Common myeloid progenitor, CD34-positive (primary cell): ENCODE data around the gene C1QL1.

Source experiments
- CTCF ChIA-PET: fragments of 350-600 bp; sonication (Branson Sonifier 250); formaldehyde crosslinking; loops from one replicate; lab custom pipeline; 2021; ENCODE audit warnings: antibody characterized with exemption; lab: Charles Lee
- POLR2A ChIA-PET: fragments of 350-600 bp; sonication (Branson Sonifier 250); formaldehyde crosslinking; loops from one replicate; lab custom pipeline; 2021; ENCODE audit warnings: antibody characterized with exemption; lab: Charles Lee
- DNase-seq, 3 donors: peaks; one replicate each; pipeline versions ENCODE4 v3.0.0 to v3.0.0-alpha.2; 2013
- H3K27ac ChIP-seq, 2 experiments: 1 replicate in 1 of 2; 2 replicates in 1 of 2; pipeline ENCODE4 v1.7.0; 2013; ENCODE audit warnings: inconsistent platforms in 2 of 2, low read length in 2 of 2, mild to moderate bottlenecking in 2 of 2, low read depth in 1 of 2, moderate library complexity in 1 of 2; ENCODE audit not compliant: severe bottlenecking in 2 of 2, insufficient read depth in 1 of 2, poor library complexity in 1 of 2
- H3K27me3 ChIP-seq, 5 experiments: replicated peaks in 2 of 5; 1 replicate in 3 of 5; 2 replicates in 2 of 5; pipeline versions ENCODE4 v1.6.1 to v1.7.0; 2013; ENCODE audit warnings: low read length in 4 of 5, mild to moderate bottlenecking in 2 of 5, moderate library complexity in 2 of 5, inconsistent platforms in 1 of 5; ENCODE audit not compliant: insufficient read depth in 5 of 5, control insufficient read depth in 4 of 5
- H3K36me3 ChIP-seq, 4 experiments: 1 replicate in 2 of 4; 2 replicates in 2 of 4; pipeline versions ENCODE4 v1.6.1 to v1.7.0; 2013; ENCODE audit warnings: low read length in 3 of 4, control low read depth in 1 of 4, mild to moderate bottlenecking in 1 of 4; ENCODE audit not compliant: control insufficient read depth in 4 of 4, insufficient read depth in 4 of 4
- H3K4me1 ChIP-seq, 4 experiments: 1 replicate in 3 of 4; 2 replicates in 1 of 4; pipeline versions ENCODE4 v1.6.1 to v1.7.1; 2013; ENCODE audit warnings: low read length in 3 of 4, mild to moderate bottlenecking in 3 of 4, control low read depth in 1 of 4, inconsistent platforms in 1 of 4, moderate library complexity in 1 of 4; ENCODE audit not compliant: control insufficient read depth in 4 of 4, insufficient read depth in 4 of 4; ENCODE audit errors: control extremely low read depth in 1 of 4
- H3K4me3 ChIP-seq, 7 experiments: 1 replicate in 4 of 7; 2 replicates in 3 of 7; pipeline versions ENCODE4 v1.5.1 to v1.7.0; 2013; ENCODE audit warnings: mild to moderate bottlenecking in 7 of 7, low read length in 6 of 7, moderate library complexity in 6 of 7, inconsistent platforms in 2 of 7, low read depth in 2 of 7, control low read depth in 1 of 7; ENCODE audit not compliant: insufficient read depth in 4 of 7, control insufficient read depth in 1 of 7; ENCODE audit errors: extremely low read depth in 1 of 7
- H3K9me3 ChIP-seq, 5 experiments: 1 replicate in 4 of 5; 2 replicates in 1 of 5; pipeline versions ENCODE4 v1.6.1 to v1.7.1; 2013; ENCODE audit warnings: low read length in 4 of 5, mild to moderate bottlenecking in 2 of 5, inconsistent platforms in 1 of 5, low read depth in 1 of 5, moderate library complexity in 1 of 5; ENCODE audit not compliant: control insufficient read depth in 4 of 5, insufficient read depth in 2 of 5; ENCODE audit errors: control extremely low read depth in 1 of 5
- WGBS: methylation state at CpG from one replicate; pipeline ENCODE4 v1.1.5; 2013; ENCODE audit not compliant: insufficient coverage; 5-methylcytosine and 5-hydroxymethylcytosine counted together

The C1QL1 gene

GRCh38 chr17:44998646-44999045 lies 30.5 kb upstream of the C1QL1 start:
- Histone ChIP-seq H3K9me3 (peaks cover 0 to 6% (median 6%) of the 10 kb centered on the region in 5 experiments), H3K27me3 (peaks cover 0 to 16% (median 5%) of the 10 kb centered on the region in 5 experiments), H3K36me3 (no peaks in the 10 kb centered on the region), H3K4me3 (no peak overlapping the region), H3K4me1 (no peaks in the 10 kb centered on the region), H3K27ac (no peak overlapping the region)
- POLR2A ChIA-PET: no interaction called here
- CTCF ChIA-PET: interaction anchor here (0.7 to 1.3 kb wide), 2 partner anchors 9 to 22 kb away, joined by 3 to 4 read pairs; no protein-coding TSS in a partner anchor
- no peak for DNase-seq

- H3K27me3 ChIP-seq: peaks cover 0 to 11% (median 5%) of the 10 kb centered on the region in 5 experiments
- 77% methylated on average over 7 of the region's 7 CpGs for WGBS
- H3K4me3 ChIP-seq: no peak overlapping the region
- ChIA-PET POLR2A (no interaction called here), CTCF (interaction anchor here (0.7 to 1.4 kb wide), 5 partner anchors 8 to 91 kb away, joined by 3 to 4 read pairs (median 3); no protein-coding TSS in a partner anchor)
- DNase-seq: no peak
- H3K27ac ChIP-seq: no peak overlapping the region
- peaks cover 0 to 6% (median 6%) of the 10 kb centered on the region in 5 experiments for H3K9me3 ChIP-seq
- no peaks in the 10 kb centered on the region for H3K4me1 ChIP-seq
- no peaks in the 10 kb centered on the region for H3K36me3 ChIP-seq
Measured at GRCh38 chr17:44997733-44998520, 29.8 kb upstream of the C1QL1 start.

GRCh38 chr17:44996304-44996703 lies 28.2 kb upstream of the C1QL1 start:
- WGBS: 77% methylated on average over 9 of the region's 10 CpGs
- peaks cover 0 to 12% (median 5%) of the 10 kb centered on the region in 5 experiments for H3K27me3 ChIP-seq
- H3K9me3 ChIP-seq: peaks cover 0 to 6% (median 6%) of the 10 kb centered on the region in 5 experiments
- CTCF ChIA-PET: interaction anchor here (0.8 kb wide), 1 partner anchor 13 kb away, joined by 3 read pairs; no protein-coding TSS in a partner anchor
- H3K36me3 ChIP-seq: no peaks in the 10 kb centered on the region
- no peaks in the 10 kb centered on the region for H3K4me1 ChIP-seq
- POLR2A ChIA-PET: no interaction called here
- no peak overlapping the region for H3K27ac ChIP-seq
- no peak overlapping the region for H3K4me3 ChIP-seq
- no peak for DNase-seq

GRCh38 chr17:44995436-44996001 lies 27.4 kb upstream of the C1QL1 start:
- Histone ChIP-seq H3K27ac (no peak overlapping the region), H3K27me3 (peaks cover 0 to 11% (median 5%) of the 10 kb centered on the region in 5 experiments), H3K36me3 (no peaks in the 10 kb centered on the region), H3K4me1 (no peaks in the 10 kb centered on the region), H3K9me3 (peaks cover 0 to 6% (median 5%) of the 10 kb centered on the region in 5 experiments), H3K4me3 (no peak overlapping the region)
- ChIA-PET POLR2A (no interaction called here), CTCF (interaction anchor here (0.8 kb wide), 1 partner anchor 14 kb away, joined by 3 read pairs; no protein-coding TSS in a partner anchor)
- WGBS: 83% methylated on average over 7 of the region's 11 CpGs
- DNase-seq: no peak

GRCh38 chr17:44992242-44992939 lies 24.3 kb upstream of the C1QL1 start:
- H3K36me3 ChIP-seq: no peaks in the 10 kb centered on the region
- H3K4me1 ChIP-seq: peaks cover 0 to 5% (median 2%) of the 10 kb centered on the region in 4 experiments
- ChIA-PET CTCF (no interaction called here), POLR2A (no interaction called here)
- H3K27ac ChIP-seq: no peak overlapping the region
- WGBS: 97% methylated on average over 3 of the region's 5 CpGs
- no peak for DNase-seq
- H3K4me3 ChIP-seq: no peak overlapping the region
- H3K9me3 ChIP-seq: no peaks in the 10 kb centered on the region
- H3K27me3 ChIP-seq: peaks cover 0 to 42% (median 19%) of the 10 kb centered on the region in 5 experiments

- no peak overlapping the region for H3K27ac ChIP-seq
- CTCF ChIA-PET: interaction anchor here (0.9 kb wide), 1 partner anchor 14 kb away, joined by 3 read pairs; no protein-coding TSS in a partner anchor
- no peak overlapping the region for H3K4me3 ChIP-seq
- POLR2A ChIA-PET: no interaction called here
- peaks cover 0 to 8% (median 3%) of the 10 kb centered on the region in 4 experiments for H3K4me1 ChIP-seq
- 73% methylated on average over 6 of the region's 10 CpGs for WGBS
- DNase-seq: no peak
- peaks cover 3 to 46% (median 23%) of the 10 kb centered on the region in 5 experiments for H3K27me3 ChIP-seq
- no peaks in the 10 kb centered on the region for H3K36me3 ChIP-seq
- no peaks in the 10 kb centered on the region for H3K9me3 ChIP-seq
Measured at GRCh38 chr17:44990994-44991393, 22.9 kb upstream of the C1QL1 start.
